Epithelial cell of proximal tubule (primary cell): Measurements from ENCODE around the gene ENTPD2. TPM values are rescaled to one million over a fixed set of nuclear protein-coding genes. Genes with fewer than 3 reads are reported as not detected.

Experiments used
- DNase-seq: peaks from one replicate; pipeline ENCODE4 v3.0.0-alpha.2; 2011; ENCODE audit warnings: low read depth
- H3K4me3 ChIP-seq: 2 replicates; pipeline ENCODE4 v1.5.1; 2011; ENCODE audit warnings: low read depth, mild to moderate bottlenecking, low read length
- CTCF ChIP-seq: conservative IDR thresholded peaks from 2 replicates; pipeline ENCODE4 v1.5.1; 2012; ENCODE audit warnings: low read depth, mild to moderate bottlenecking, low read length
- total RNA-seq: library from RNA; depleted of rRNA; stranded (reverse); fragments of >200 nt; gene quantifications from 2 replicates; pipeline ENCODE4 v1.2.3, GENCODE V29; 2015

ENTPD2 gene
- total RNA-seq, 1 donor from 2014 or later, result not detected

GRCh38 chr9:137042751-137043727, 10.8 kb downstream of the ENTPD2 start:
- DNase-seq, result no peak
- no peak for TF ChIP-seq CTCF
- no peak overlapping the region for H3K4me3 ChIP-seq

DNA sequence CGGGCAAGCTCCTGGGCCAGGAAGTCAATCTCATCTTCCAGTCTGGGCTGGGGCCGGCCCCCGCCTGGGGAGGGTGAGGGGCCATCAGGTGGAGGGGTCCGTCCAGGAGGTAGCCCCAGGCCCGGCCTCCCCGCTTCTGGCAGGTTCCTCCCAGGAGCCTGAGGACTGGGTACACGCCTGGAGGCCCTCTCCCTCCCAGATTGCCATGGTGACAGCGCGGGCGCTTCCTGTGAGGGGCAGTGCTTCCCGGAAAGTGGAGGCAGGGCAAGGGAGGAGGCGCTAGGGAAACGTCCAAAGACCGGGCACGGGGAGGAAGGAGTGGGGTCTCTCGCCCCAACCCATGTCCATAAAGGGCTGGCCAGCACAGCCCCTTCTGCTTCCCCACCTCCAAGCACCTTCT, 12.7 kb downstream of the ENTPD2 start:
- no peak for TF ChIP-seq CTCF
- H3K4me3 ChIP-seq, result peak overlapping the region; percentile 46
- DNase-seq, result no peak

DNA sequence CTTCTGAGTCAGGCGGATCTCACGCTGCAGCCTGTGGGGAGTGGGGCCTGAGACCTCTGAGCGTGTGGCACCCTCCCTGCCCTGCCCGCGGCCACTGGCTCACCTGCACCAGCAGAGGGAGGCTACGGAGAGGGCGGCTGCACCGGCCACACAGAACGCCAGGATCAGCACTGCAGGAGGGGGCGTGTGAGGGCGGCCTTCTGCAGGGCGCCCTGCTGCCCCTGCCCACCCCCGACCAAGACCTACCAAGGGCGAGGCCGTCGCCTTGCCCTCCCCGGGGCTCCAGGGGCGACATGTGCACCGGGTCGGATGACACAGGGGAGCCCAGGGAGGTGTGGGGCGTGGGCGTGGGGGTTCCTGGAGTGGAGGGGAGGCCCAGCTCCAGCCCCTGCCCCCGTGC, 13.3 kb downstream of the ENTPD2 start:
- TF ChIP-seq CTCF, result no peak
- no peak for DNase-seq
- H3K4me3 ChIP-seq, result peak overlapping the region; percentile 46

DNA sequence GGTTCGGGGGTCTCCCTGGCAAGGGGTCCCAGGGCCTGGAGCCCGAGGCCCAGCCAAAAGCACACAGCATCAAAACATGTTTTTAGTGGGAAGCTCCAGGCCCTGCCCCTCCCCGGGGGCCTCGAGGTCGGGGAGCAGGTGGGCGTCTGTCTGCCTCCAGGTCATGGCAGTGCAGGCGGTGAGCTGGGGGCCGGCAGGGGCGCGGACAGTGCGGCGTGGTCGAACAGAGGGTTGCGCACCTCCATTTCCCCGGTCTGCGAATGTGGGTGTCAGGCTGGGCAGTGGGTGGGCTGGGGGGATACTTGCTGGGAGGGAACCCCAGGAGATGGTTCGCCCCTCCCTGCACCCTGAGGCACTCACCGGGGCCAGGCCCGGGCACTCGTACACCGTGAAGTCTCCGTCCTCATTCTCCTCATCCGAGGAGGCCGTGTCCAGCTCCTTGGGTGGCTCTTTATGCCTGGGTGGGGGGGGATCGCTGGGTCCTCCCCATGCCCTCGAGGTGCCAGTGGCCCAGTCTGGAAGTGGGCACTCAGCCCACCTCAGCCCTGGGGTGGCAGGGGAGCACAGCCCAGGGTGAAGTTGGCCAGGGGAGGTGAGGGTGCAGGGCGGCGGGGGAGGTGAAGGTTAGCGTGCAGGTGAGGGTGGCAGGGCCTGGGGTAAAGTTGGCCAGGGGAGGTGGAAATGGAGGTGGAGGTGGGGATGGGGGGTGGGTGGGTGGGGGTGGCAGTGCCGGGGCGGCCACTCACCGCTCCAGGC, 14.1 kb downstream of the ENTPD2 start:
- DNase-seq, result no peak
- no peak overlapping the region for H3K4me3 ChIP-seq
- TF ChIP-seq CTCF, result no peak

DNA sequence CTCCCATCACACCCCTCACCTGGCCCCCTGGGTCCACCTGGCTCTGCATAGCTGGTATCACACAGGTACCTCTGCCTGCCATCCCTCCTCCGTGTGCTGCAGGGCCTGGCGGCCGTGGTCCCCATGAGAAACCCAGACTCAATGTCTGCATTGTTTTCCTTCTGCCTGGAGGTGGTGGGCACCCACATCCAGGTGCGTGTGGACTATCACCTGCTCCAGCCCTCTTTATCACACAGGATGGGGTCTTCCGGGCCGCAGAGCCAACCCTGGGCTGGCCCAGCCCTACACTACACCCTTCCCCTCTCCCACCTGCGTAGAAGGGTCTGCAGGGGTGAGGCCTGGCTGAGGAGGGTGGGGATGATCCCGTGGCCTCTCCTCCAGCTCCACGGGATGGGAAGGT, 14.9 kb downstream of the ENTPD2 start:
- DNase-seq, result no peak
- H3K4me3 ChIP-seq, result no peak overlapping the region
- no peak for TF ChIP-seq CTCF

GRCh38 chr9:137037483-137037882, 16.4 kb downstream of the ENTPD2 start:
- TF ChIP-seq CTCF, result no peak
- no peak overlapping the region for H3K4me3 ChIP-seq
- DNase-seq, result no peak
